Measurements from ENCODE around the gene GPR132. TPM values are rescaled to one million over a fixed set of nuclear protein-coding genes. Genes with fewer than 3 reads are reported as not detected.

The GPR132 gene
- total RNA-seq, 1 experiment from 2014 or later: 0.08 TPM

DNA sequence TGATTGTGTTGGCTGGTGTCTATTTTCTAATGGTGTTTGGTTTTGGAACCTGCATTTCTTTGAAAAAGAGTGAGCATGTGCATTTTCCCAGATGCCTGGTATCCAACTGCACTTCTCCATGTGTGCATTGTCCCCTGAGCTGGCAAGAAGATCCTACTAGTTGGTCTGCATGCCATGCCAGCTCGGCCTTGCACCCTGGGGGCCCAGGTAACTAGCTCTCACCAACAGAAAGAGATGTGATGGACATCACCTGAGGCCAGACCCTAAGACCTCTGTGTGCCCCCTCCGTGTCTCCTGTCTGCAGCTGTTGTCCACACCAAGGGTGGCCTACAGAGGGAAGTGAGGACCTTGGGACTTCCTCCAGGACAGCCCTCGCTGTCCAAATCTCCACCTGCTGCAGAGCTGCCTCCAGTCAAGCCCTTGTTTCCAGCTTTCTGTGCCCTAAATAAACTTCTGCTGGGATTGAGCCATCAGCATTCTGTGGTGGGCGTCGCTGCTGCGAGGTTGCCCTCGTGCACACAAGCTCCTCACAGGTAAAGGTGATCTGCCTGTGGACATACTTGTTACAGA lies 30.1 kb upstream of the GPR132 start:
- Histone ChIP-seq H3K4me1 (ENCODE audit: control insufficient read depth, insufficient read depth, low read length) (peaks cover 25% of the 10 kb centered on the region), H3K27me3 (ENCODE audit: control insufficient read depth, insufficient read depth, low read length) (no peaks in the 10 kb centered on the region), H3K4me3 (ENCODE audit: low read depth in 2 of 2, low read length in 2 of 2) (no peak overlapping the region), H3K27ac (ENCODE audit: low read length) (no peak overlapping the region), H3K36me3 (ENCODE audit: control insufficient read depth, insufficient read depth, low read length) (no peaks in the 10 kb centered on the region), H3K9me3 (ENCODE audit: control insufficient read depth, insufficient read depth, low read depth, low read length) (no peaks in the 10 kb centered on the region)
- BruUV-seq (replicated peaks): no TSS peak
- DNase-seq (ENCODE audit: low read depth, low spot score): no peak
- no peak for ATAC-seq
- ChIA-PET CTCF (no interaction called here), POLR2A (no interaction called here)
- TF ChIP-seq, protein P1, sequence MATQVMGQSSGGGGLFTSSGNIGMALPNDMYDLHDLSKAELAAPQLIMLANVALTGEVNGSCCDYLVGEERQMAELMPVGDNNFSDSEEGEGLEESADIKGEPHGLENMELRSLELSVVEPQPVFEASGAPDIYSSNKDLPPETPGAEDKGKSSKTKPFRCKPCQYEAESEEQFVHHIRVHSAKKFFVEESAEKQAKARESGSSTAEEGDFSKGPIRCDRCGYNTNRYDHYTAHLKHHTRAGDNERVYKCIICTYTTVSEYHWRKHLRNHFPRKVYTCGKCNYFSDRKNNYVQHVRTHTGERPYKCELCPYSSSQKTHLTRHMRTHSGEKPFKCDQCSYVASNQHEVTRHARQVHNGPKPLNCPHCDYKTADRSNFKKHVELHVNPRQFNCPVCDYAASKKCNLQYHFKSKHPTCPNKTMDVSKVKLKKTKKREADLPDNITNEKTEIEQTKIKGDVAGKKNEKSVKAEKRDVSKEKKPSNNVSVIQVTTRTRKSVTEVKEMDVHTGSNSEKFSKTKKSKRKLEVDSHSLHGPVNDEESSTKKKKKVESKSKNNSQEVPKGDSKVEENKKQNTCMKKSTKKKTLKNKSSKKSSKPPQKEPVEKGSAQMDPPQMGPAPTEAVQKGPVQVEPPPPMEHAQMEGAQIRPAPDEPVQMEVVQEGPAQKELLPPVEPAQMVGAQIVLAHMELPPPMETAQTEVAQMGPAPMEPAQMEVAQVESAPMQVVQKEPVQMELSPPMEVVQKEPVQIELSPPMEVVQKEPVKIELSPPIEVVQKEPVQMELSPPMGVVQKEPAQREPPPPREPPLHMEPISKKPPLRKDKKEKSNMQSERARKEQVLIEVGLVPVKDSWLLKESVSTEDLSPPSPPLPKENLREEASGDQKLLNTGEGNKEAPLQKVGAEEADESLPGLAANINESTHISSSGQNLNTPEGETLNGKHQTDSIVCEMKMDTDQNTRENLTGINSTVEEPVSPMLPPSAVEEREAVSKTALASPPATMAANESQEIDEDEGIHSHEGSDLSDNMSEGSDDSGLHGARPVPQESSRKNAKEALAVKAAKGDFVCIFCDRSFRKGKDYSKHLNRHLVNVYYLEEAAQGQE (IDR thresholded peaks at IDR 0.05; ENCODE audit: insufficient read depth in 1 of 2, low read depth in 2 of 2, low read length in 1 of 2): no peak
- TF ChIP-seq TCF7L2 (IDR thresholded peaks at IDR 0.05; ENCODE audit: low read depth, low read length) (no peak), POLR2AphosphoS5 (IDR thresholded peaks at IDR 0.05; ENCODE audit: low read depth, low read length) (no peak), SIN3A (IDR thresholded peaks at IDR 0.05; ENCODE audit: borderline replicate concordance, insufficient read depth, low read depth, low read length) (no peak)
- TF ChIP-seq, protein P2, sequence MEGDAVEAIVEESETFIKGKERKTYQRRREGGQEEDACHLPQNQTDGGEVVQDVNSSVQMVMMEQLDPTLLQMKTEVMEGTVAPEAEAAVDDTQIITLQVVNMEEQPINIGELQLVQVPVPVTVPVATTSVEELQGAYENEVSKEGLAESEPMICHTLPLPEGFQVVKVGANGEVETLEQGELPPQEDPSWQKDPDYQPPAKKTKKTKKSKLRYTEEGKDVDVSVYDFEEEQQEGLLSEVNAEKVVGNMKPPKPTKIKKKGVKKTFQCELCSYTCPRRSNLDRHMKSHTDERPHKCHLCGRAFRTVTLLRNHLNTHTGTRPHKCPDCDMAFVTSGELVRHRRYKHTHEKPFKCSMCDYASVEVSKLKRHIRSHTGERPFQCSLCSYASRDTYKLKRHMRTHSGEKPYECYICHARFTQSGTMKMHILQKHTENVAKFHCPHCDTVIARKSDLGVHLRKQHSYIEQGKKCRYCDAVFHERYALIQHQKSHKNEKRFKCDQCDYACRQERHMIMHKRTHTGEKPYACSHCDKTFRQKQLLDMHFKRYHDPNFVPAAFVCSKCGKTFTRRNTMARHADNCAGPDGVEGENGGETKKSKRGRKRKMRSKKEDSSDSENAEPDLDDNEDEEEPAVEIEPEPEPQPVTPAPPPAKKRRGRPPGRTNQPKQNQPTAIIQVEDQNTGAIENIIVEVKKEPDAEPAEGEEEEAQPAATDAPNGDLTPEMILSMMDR (IDR thresholded peaks at IDR 0.05): no peak
- in situ Hi-C loops (cut with HindIII; ENCODE audit: low pct_unique_long_range_greater_than_20kb, low sequenced_read_pairs): no loop called here
- intact Hi-C loops (cut with micrococcal nuclease; ENCODE audit: unreplicated experiment): loop anchor here (10.0 kb wide), 2 partner anchors 69 to 189 kb away; partner anchors contain the start of gene JAG2

DNA sequence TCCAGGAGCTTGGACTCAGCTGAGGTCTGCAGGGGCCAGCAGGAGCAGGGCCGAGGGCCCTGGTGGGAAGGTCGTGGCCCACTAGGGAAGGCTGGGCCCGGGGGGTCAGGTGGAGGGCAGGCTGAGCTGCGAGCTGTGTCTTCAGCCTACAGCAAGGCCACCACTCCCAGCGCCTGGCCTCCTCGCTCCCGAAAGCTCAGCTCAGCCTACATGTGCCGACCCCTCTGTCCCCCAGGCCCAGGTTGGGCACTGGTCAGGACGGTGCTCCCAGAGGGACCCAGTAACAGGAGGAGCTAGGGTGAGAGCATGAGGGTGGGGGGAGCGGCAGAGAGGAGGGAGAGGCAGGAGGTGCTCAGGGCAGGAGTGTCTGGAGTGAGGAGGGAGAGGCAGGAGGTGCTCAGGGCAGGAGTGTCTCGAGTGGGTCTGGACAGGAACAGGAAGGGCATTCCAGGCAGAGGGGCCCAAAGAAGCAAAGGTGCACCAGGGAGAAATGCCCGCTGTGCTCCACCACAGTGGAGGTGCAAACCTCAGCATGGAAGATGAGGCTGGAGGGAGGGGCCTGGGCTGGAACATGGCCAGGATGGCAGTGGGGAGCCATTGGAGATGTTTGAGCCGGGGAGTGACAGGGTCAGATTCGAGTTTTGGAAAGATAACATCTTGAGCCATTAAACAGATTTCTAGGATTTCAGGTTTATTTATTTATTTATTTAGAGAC lies 29.1 kb upstream of the GPR132 start:
- ChIA-PET POLR2A (no interaction called here), CTCF (no interaction called here)
- no peak for ATAC-seq
- H3K4me3 ChIP-seq (ENCODE audit: low read depth in 2 of 2, low read length in 2 of 2): peak overlapping the region; percentile 68 to 69
- in situ Hi-C loops (cut with HindIII; ENCODE audit: low pct_unique_long_range_greater_than_20kb, low sequenced_read_pairs): no loop called here
- no peaks in the 10 kb centered on the region for H3K36me3 ChIP-seq (ENCODE audit: control insufficient read depth, insufficient read depth, low read length)
- H3K4me1 ChIP-seq (ENCODE audit: control insufficient read depth, insufficient read depth, low read length): peaks cover 35% of the 10 kb centered on the region
- peak overlapping the region; percentile 62 for H3K27ac ChIP-seq (ENCODE audit: low read length)
- DNase-seq (ENCODE audit: low read depth, low spot score): no peak
- H3K9me3 ChIP-seq (ENCODE audit: control insufficient read depth, insufficient read depth, low read depth, low read length): no peaks in the 10 kb centered on the region
- TF ChIP-seq, protein P1 (IDR thresholded peaks at IDR 0.05; ENCODE audit: insufficient read depth in 1 of 2, low read depth in 2 of 2, low read length in 1 of 2): no peak
- TF ChIP-seq POLR2AphosphoS5 (IDR thresholded peaks at IDR 0.05; ENCODE audit: low read depth, low read length) (no peak), SIN3A (IDR thresholded peaks at IDR 0.05; ENCODE audit: borderline replicate concordance, insufficient read depth, low read depth, low read length) (no peak), TCF7L2 (IDR thresholded peaks at IDR 0.05; ENCODE audit: low read depth, low read length) (no peak)
- TF ChIP-seq, protein P2 (IDR thresholded peaks at IDR 0.05): no peak
- intact Hi-C loops (cut with micrococcal nuclease; ENCODE audit: unreplicated experiment): loop anchor here (10.0 kb wide), 2 partner anchors 70 to 190 kb away; partner anchors contain the start of gene JAG2
- BruUV-seq (replicated peaks): no TSS peak
- H3K27me3 ChIP-seq (ENCODE audit: control insufficient read depth, insufficient read depth, low read length): no peaks in the 10 kb centered on the region
